Measurements from ENCODE around the gene CTRB1.

GRCh38 chr16:75262104-75262799, 43.5 kb downstream of the CTRB1 start:
- TF ChIP-seq TAF1 (IDR thresholded peaks at IDR 0.05; ENCODE audit: low read depth, low read length) (no peak), GTF2F1 (IDR thresholded peaks at IDR 0.05; ENCODE audit: borderline replicate concordance, low read depth, low read length) (no peak), RAD21 (IDR thresholded peaks at IDR 0.05 in 1 of 2, conservative IDR thresholded peaks at IDR 0.05 in 1 of 2; ENCODE audit: low read depth in 2 of 2, low read length in 2 of 2) (no peak; a peak in 1 of 4 replicates), EP300 (IDR thresholded peaks at IDR 0.05; ENCODE audit: borderline replicate concordance in 1 of 2, low read depth in 2 of 2, low read length in 2 of 2) (no peak), POLR2A (IDR thresholded peaks at IDR 0.05; ENCODE audit: control extremely low read depth in 1 of 2, low read depth in 2 of 2, low read length in 2 of 2) (no peak), SIRT6 (IDR thresholded peaks at IDR 0.05; ENCODE audit: low read length) (no peak)
